Astrocyte of the cerebellum (primary cell): ENCODE results near the gene FN1.

ENCODE experiments used
- DNase-seq: peaks from one replicate; pipeline ENCODE4 v3.0.0-alpha.2; 2011; ENCODE audit warnings: low read depth
- H3K4me3 ChIP-seq: 2 replicates; pipeline ENCODE4 v1.5.1; 2011; ENCODE audit warnings: mild to moderate bottlenecking, low read depth, low read length, moderate library complexity
- CTCF ChIP-seq: IDR thresholded peaks from 2 replicates; pipeline ENCODE4 v1.5.1; 2012; ENCODE audit warnings: low read length, low read depth, moderate library complexity, mild to moderate bottlenecking; ENCODE audit errors: missing control alignments
- in situ Hi-C: cut with HindIII; loops from 2 replicates; pipeline ENCODE4 v1.10.0; 2017; ENCODE audit warnings: low sequenced_read_pairs

Gene FN1

GRCh38 chr2:215442401-215442787 is 6.5 kb upstream of the FN1 start:
- no peak for TF ChIP-seq CTCF
- no peak for DNase-seq
- in situ Hi-C loops, result no loop called here
- no peak overlapping the region for H3K4me3 ChIP-seq

GRCh38 chr2:215441560-215442400 is 5.9 kb upstream of the FN1 start:
- in situ Hi-C loops, result no loop called here
- no peak for DNase-seq
- TF ChIP-seq CTCF, result no peak
- H3K4me3 ChIP-seq, result no peak overlapping the region

GRCh38 chr2:215439980-215440512 is 4.2 kb upstream of the FN1 start:
- no peak overlapping the region for H3K4me3 ChIP-seq
- no peak for DNase-seq
- in situ Hi-C loops, result no loop called here
- no peak for TF ChIP-seq CTCF

- no peak for TF ChIP-seq CTCF
- H3K4me3 ChIP-seq, result no peak overlapping the region
- in situ Hi-C loops, result no loop called here
- no peak for DNase-seq
These were observed 3.5 kb upstream of the FN1 start for GRCh38 chr2:215439404-215439803.

GRCh38 chr2:215437614-215438013 is 1.7 kb upstream of the FN1 start:
- no peak for DNase-seq
- H3K4me3 ChIP-seq, result no peak overlapping the region
- in situ Hi-C loops, result no loop called here
- TF ChIP-seq CTCF, result no peak

- peak overlapping the region; percentile 58 for H3K4me3 ChIP-seq
- no peak for DNase-seq
- in situ Hi-C loops, result no loop called here
- no peak for TF ChIP-seq CTCF
These were observed 1.1 kb upstream of the FN1 start for GRCh38 chr2:215436705-215437565.
